Ishikawa (cell line): Measurements from ENCODE around the gene XPNPEP3.

Experiments
- CREB1 ChIP-seq: IDR thresholded peaks from 2 replicates; pipeline ENCODE4 v1.6.1; 2012; ENCODE audit warnings: low read depth
- EGR1 ChIP-seq: IDR thresholded peaks from 2 replicates; pipeline ENCODE4 v1.6.1; 2012
- EP300 ChIP-seq: IDR thresholded peaks from 2 replicates; pipeline ENCODE4 v1.6.1; 2012; ENCODE audit warnings: borderline replicate concordance
- FOXM1 ChIP-seq: IDR thresholded peaks from 2 replicates; pipeline ENCODE4 v1.6.1; 2012; ENCODE audit warnings: low read depth, borderline replicate concordance
- NFIC ChIP-seq: IDR thresholded peaks from 2 replicates; pipeline ENCODE4 v1.6.1; 2012
- RAD21 ChIP-seq: IDR thresholded peaks from 2 replicates; pipeline ENCODE4 v1.6.1; 2012; ENCODE audit warnings: low read depth
- TAF1 ChIP-seq: IDR thresholded peaks from 2 replicates; pipeline ENCODE4 v1.6.1; 2012; ENCODE audit warnings: low read depth, mild to moderate bottlenecking
- TCF12 ChIP-seq: IDR thresholded peaks from 2 replicates; pipeline ENCODE4 v1.6.1; 2012; ENCODE audit warnings: low read depth
- TEAD4 ChIP-seq: IDR thresholded peaks from 2 replicates; pipeline ENCODE4 v1.6.1; 2012
- YY1 ChIP-seq: IDR thresholded peaks from 2 replicates; pipeline ENCODE4 v1.6.1; 2012; ENCODE audit warnings: low read depth
- TF ChIP-seq, protein P1 (sequence below): IDR thresholded peaks from 2 replicates; pipeline ENCODE4 v1.6.1; 2012
- TF ChIP-seq, protein P2 (sequence below): IDR thresholded peaks from 2 replicates; pipeline ENCODE4 v1.6.1; 2012
- TF ChIP-seq, protein P3 (sequence below): IDR thresholded peaks from 2 replicates; pipeline ENCODE4 v1.6.1; 2012; ENCODE audit warnings: low read depth, mild to moderate bottlenecking

The XPNPEP3 gene

DNA sequence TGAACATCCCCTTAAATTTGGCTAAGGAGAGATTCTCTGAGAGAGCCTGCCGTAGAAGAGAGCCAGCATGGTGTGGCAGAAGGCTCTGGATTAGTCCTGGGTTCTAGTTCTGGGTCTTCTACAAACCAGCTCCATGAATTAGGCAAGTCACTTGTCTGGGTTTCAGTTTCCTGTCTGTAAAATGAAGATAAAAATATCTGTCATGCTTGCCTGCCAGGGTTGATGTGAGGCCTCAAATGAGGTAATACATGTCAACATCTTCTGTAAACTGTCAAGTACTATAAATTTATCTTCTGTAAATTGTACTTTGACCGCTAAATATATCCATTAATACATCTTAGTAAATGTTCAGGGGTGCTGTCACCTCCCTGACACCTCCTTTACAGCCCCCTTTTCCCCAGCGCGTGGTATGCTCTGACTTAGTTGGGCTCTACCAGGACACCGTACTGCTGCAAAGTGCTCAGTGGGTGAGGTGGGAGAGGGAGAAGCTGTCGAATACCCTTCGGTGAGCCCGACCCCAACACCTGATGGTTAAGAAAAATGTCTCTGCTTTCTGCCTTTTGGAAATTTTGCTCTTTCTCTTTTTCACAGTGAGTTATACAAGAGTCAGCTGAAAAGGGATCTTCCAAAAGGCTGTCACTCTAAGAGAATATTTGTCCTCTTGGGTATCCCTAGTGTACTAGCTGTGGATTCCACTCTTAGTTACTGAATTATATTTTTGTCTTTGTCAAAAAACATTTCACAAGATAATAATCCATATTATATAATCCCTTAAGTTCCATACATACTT, 109.2 kb downstream of the XPNPEP3 start:
- no peak for TF ChIP-seq FOXM1
- TF ChIP-seq TEAD4: no peak

DNA sequence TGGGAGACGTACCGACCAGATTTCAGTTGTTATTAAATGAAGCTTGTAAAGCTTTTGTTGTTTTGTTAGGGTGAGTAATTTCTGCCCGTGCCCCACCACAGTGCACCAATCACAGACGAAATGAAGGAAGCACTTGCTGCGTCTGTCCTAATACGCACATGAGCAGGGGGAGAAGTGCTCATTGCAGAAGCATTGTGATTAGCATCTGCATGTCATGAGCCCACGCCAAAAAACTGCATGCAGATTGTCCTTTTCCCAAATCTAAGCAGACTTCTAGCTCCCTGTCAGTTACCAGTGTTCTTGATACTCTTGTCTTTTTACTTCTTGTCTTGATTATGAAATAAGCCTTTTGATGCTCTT, 109.8 kb downstream of the XPNPEP3 start:
- no peak for TF ChIP-seq CREB1
- TF ChIP-seq, protein P1, sequence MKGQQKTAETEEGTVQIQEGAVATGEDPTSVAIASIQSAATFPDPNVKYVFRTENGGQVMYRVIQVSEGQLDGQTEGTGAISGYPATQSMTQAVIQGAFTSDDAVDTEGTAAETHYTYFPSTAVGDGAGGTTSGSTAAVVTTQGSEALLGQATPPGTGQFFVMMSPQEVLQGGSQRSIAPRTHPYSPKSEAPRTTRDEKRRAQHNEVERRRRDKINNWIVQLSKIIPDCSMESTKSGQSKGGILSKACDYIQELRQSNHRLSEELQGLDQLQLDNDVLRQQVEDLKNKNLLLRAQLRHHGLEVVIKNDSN: no peak

DNA sequence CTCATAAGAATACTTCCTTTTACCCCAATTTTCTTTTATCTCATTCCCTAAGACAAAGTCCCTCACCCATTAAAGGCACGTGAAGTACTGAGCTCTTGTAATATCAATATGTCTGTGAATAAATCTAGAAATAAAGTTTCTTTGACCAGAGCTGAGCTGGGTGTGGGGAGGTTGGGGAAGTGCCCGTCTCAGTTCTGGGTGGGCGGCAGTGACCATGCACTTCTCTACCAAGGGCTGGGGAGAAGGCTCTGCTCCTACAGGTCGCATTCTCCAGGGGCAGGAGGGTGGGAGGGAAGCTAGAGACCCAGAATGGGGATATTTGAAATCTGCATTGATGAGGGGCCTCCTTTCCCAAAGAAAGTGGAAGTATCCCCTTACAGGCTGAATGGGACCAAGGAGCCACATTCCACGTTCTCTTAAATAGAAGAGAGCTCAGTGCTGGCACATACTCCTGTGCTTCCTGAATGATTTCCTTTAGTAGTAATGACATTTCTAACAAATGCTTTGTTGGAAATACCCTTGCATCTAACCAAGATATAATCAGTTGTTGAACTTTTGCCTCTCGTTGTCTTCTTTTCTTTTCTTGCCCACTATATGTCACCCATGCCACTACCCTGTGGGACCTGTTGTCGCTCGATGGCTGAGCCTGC, 110.3 kb downstream of the XPNPEP3 start:
- no peak for TF ChIP-seq NFIC
- TF ChIP-seq YY1: no peak
- no peak for TF ChIP-seq TAF1
- no peak for TF ChIP-seq CREB1
- TF ChIP-seq TEAD4: no peak
- TF ChIP-seq, protein P1: no peak

DNA sequence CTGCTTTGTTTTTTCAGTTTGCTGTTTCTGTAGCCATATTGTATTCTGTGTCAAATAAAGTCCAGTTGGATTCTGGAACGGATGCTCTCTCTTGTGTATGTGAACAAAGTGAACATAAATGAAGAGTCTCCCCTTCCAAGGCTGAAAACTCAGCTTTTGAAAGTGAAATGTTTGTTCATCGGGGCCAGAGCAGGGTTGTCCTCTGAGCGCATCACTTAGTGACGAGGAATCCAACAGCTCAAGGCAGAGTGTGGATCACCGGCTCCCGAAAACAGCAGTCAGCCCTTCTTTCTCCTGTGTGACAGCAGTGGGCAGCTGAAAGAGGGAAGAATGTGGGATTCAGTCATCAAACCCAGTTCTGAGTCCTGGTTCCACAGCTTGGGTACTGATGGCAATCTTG, 115.6 kb downstream of the XPNPEP3 start:
- TF ChIP-seq YY1 (no peak), RAD21 (no peak), CREB1 (no peak), TAF1 (no peak), NFIC (no peak), TCF12 (no peak), FOXM1 (no peak), TEAD4 (no peak), EP300 (no peak)
- TF ChIP-seq, protein P2, sequence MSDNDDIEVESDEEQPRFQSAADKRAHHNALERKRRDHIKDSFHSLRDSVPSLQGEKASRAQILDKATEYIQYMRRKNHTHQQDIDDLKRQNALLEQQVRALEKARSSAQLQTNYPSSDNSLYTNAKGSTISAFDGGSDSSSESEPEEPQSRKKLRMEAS: no peak
- TF ChIP-seq, protein P1: no peak

DNA sequence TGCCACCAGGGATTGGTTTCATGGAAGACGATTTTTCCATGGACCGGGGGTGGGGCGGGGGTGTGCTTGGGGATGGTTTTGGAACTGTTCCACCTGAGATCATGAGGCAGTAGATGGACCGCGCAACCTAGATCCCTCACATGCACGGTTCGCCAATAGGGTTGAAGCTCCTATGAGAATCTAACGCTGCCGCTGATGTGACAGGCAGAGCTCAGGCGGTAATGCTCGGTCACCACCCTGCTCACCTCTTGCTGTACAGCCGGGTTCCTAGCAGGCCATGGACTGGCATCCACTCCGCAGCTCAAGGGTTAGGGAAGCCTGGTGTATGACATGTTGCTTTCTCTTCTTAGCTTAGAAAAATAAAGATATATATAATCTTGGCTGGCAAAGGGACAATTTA, 116.2 kb downstream of the XPNPEP3 start:
- TF ChIP-seq EP300: no peak

DNA sequence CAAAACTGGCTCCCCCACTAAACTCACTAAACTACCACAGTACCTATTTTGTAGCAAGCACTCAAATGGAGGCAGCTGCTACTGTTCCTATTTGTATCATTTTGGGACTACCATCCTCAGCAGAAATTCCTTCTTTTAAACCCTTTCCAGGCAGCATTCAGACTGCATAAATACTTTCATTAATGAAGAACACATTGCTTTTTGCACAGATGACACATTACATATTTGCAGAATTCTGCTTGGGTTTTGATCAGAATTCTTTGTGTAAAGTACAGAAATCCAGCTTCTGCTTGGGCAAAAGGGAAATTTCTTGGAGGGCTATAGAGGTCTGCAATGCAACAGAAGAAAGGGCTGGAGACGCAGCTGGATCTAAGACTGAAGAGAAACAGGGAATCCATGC, 118.4 kb downstream of the XPNPEP3 start:
- TF ChIP-seq, protein P3, sequence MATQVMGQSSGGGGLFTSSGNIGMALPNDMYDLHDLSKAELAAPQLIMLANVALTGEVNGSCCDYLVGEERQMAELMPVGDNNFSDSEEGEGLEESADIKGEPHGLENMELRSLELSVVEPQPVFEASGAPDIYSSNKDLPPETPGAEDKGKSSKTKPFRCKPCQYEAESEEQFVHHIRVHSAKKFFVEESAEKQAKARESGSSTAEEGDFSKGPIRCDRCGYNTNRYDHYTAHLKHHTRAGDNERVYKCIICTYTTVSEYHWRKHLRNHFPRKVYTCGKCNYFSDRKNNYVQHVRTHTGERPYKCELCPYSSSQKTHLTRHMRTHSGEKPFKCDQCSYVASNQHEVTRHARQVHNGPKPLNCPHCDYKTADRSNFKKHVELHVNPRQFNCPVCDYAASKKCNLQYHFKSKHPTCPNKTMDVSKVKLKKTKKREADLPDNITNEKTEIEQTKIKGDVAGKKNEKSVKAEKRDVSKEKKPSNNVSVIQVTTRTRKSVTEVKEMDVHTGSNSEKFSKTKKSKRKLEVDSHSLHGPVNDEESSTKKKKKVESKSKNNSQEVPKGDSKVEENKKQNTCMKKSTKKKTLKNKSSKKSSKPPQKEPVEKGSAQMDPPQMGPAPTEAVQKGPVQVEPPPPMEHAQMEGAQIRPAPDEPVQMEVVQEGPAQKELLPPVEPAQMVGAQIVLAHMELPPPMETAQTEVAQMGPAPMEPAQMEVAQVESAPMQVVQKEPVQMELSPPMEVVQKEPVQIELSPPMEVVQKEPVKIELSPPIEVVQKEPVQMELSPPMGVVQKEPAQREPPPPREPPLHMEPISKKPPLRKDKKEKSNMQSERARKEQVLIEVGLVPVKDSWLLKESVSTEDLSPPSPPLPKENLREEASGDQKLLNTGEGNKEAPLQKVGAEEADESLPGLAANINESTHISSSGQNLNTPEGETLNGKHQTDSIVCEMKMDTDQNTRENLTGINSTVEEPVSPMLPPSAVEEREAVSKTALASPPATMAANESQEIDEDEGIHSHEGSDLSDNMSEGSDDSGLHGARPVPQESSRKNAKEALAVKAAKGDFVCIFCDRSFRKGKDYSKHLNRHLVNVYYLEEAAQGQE: no peak
- TF ChIP-seq TAF1: no peak
- TF ChIP-seq YY1: no peak

DNA sequence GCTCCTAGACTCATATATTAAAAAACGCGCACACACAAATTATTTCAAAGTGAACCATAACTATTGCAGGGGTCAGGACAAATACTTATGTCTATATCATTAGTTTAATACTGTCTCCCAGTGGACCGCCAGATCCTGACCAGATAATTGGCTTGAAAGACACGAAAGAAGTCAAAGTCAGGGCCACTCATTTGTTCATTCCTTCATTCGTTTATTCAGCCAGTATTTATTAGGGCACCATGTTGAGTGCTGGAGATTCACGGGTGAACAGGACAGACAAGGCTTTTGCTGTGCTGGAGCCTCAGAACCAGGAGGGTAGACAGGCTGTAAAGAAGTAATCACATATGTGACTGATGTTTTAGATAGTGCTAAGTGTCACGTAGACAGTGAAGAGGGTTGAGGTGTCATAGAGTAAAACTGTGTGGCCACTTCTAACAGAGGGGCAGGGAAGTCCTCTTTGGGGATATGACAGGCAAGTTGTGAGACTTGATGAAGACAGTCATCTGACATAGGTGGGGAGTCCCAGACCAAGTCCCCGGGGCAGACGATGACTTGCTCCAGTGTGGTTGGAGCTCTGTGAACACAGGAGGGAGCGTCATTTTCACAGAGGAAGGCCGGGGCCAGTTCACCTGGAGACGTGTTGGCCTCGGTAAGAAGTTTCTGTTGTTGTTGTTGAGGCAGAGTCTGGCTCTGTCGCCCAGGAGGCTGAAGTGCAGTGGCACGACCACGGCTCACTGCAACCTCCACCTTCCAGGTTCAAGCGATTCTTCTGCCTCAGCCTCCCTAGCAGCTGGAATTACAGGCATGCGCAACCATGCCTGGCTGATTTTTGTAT, 120.1 kb downstream of the XPNPEP3 start:
- TF ChIP-seq EGR1 (no peak), TEAD4 (no peak), CREB1 (no peak), TAF1 (no peak), RAD21 (no peak)
- TF ChIP-seq, protein P2: no peak
- TF ChIP-seq, protein P1: no peak
- TF ChIP-seq, protein P3: no peak
